Naive thymus-derived CD4-positive, alpha-beta T cell (primary cell): Measurements from ENCODE around the gene PHOSPHO1. TPM values are rescaled to one million over a fixed set of nuclear protein-coding genes. Genes with fewer than 3 reads are reported as not detected.
A peak's percentile ranks its signal among the peaks of the same experiment; 100 is the strongest.
"Not testable (repeated sequence)": the region's sequence is repeated elsewhere in the genome, so short reads cannot be mapped to it uniquely, and the experiment has no call there.

Source experiments
- ATAC-seq: fragments of 150-1000 bp; cut with Tn5 transposase; 2 replicates; pipeline ENCODE4 v1.10.0; 2021; ENCODE audit warnings: mild to moderate bottlenecking, moderate library complexity
- CTCF ChIA-PET: fragments of 350-600 bp; sonication (Branson Sonifier 250); formaldehyde crosslinking; loops from one replicate; lab custom pipeline; 2021; ENCODE audit warnings: antibody characterized with exemption; lab: Charles Lee
- POLR2A ChIA-PET: fragments of 350-600 bp; sonication (Branson Sonifier 250); formaldehyde crosslinking; loops from one replicate; lab custom pipeline; 2021; ENCODE audit warnings: antibody characterized with exemption, inconsistent platforms; lab: Charles Lee
- DNase-seq, 9 donors: peaks; one replicate each; pipeline versions ENCODE4 v3.0.0 to v3.0.0-alpha.2; 2020 to 2022; ENCODE audit warnings: mixed read lengths in 1 of 9
- H3K27ac ChIP-seq: one replicate; pipeline ENCODE4 v1.7.0; 2013; ENCODE audit warnings: mild to moderate bottlenecking, low read depth, low read length, moderate library complexity
- H3K27me3 ChIP-seq, 2 donors: one replicate each; pipeline ENCODE4 v1.7.0; 2013; ENCODE audit warnings: low read length in 2 of 2, mild to moderate bottlenecking in 2 of 2, moderate library complexity in 2 of 2; ENCODE audit not compliant: control insufficient read depth in 2 of 2, insufficient read depth in 2 of 2
- H3K36me3 ChIP-seq, 3 experiments: 1 replicate in 2 of 3; 2 replicates in 1 of 3; pipeline ENCODE4 v1.7.0; 2013; ENCODE audit warnings: low read length in 3 of 3, mild to moderate bottlenecking in 3 of 3, moderate library complexity in 1 of 3; ENCODE audit not compliant: insufficient read depth in 3 of 3, control insufficient read depth in 2 of 3
- H3K4me1 ChIP-seq, 2 donors: one replicate each; pipeline ENCODE4 v1.7.0; 2013; ENCODE audit warnings: low read length in 2 of 2, mild to moderate bottlenecking in 2 of 2, moderate library complexity in 1 of 2; ENCODE audit not compliant: control insufficient read depth in 2 of 2, insufficient read depth in 2 of 2
- H3K4me3 ChIP-seq: 2 replicates; pipeline ENCODE4 v1.7.0; 2013; ENCODE audit warnings: mild to moderate bottlenecking, low read length
- H3K9me3 ChIP-seq, 3 experiments: 1 replicate in 2 of 3; 2 replicates in 1 of 3; pipeline ENCODE4 v1.7.0; 2013; ENCODE audit warnings: low read length in 3 of 3; ENCODE audit not compliant: control insufficient read depth in 2 of 3
- H3K27ac Mint-ChIP-seq, 9 donors: one replicate each; pipeline ENCODE4 v1.8.0; 2020 to 2022; ENCODE audit warnings: mixed read lengths in 9 of 9, mild to moderate bottlenecking in 8 of 9, moderate library complexity in 5 of 9, inconsistent platforms in 2 of 9
- H3K27me3 Mint-ChIP-seq, 5 donors: one replicate each; pipeline ENCODE4 v1.8.0; 2021 to 2022; ENCODE audit warnings: mixed read lengths in 5 of 5, mild to moderate bottlenecking in 1 of 5
- H3K36me3 Mint-ChIP-seq, 5 donors: one replicate each; pipeline ENCODE4 v1.8.0; 2020 to 2022; ENCODE audit warnings: mixed read lengths in 5 of 5, mild to moderate bottlenecking in 3 of 5, inconsistent platforms in 1 of 5
- H3K4me1 Mint-ChIP-seq, 7 donors: one replicate each; pipeline ENCODE4 v1.8.0; 2020 to 2022; ENCODE audit warnings: mixed read lengths in 7 of 7, mild to moderate bottlenecking in 3 of 7, inconsistent platforms in 1 of 7
- H3K4me3 Mint-ChIP-seq, 10 donors: one replicate each; pipeline ENCODE4 v1.8.0; 2020 to 2022; ENCODE audit warnings: mild to moderate bottlenecking in 10 of 10, mixed read lengths in 10 of 10, moderate library complexity in 6 of 10, inconsistent platforms in 2 of 10
- H3K9me3 Mint-ChIP-seq, 11 donors: one replicate each; pipeline ENCODE4 v1.8.0; 2020 to 2022; ENCODE audit warnings: mixed read lengths in 11 of 11, mild to moderate bottlenecking in 4 of 11, inconsistent platforms in 1 of 11, moderate library complexity in 1 of 11
- intact Hi-C, 2 donors: fragments of 100-400 bp; cut with micrococcal nuclease; formaldehyde crosslinking; loops; one replicate each; pipeline ENCODE4 v1.15.1; 2023
- polyA plus RNA-seq, 2 donors: library from polyadenylated mRNA; unstranded; fragments of 300-500 nt; fragmentation: Illumina TruSeq; gene quantifications; one replicate each; pipeline ENCODE4 v1.2.3, GENCODE V29; 2021
- total RNA-seq, 6 experiments: library from RNA in 5 of 6; stranded (reverse) in 5 of 6; gene quantifications; 1 replicate in 5 of 6; 2 replicates in 1 of 6; pipeline ENCODE4 v1.2.3 and lab custom pipeline; 2021 to 2026

The PHOSPHO1 gene
- total and polyA plus RNA-seq, 7 experiments from 2014 or later, result 0.17 to 0.99 (median 0.46) TPM; not detected in 4

DNA sequence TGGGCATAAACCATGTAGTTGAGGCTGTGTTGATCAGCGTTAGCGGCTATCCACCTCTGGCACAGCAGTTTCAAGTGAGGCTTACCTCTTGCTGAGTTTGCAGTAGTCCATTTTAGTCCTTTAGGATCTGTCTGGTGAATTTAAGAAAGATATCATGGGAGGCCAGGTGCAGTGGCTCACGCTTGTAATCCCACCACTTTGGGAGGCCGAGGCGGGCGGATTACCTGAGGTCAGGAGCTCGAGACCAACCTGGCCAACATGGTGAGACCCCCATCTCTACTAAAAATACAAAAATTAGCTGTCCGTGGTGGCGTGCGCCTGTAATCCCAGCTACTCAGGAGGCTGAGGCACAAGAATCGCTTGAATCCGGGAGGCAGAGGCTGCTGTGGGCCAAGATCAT, 45.4 kb upstream of the PHOSPHO1 start:
- H3K27me3 Mint-ChIP-seq, H3K9me3 Mint-ChIP-seq: not testable (repeated sequence)
- intact Hi-C loops, result loop anchor here in 1 of 2 donors (1.0 kb wide), 1 partner anchor 96 kb away; no protein-coding TSS in a partner anchor

DNA sequence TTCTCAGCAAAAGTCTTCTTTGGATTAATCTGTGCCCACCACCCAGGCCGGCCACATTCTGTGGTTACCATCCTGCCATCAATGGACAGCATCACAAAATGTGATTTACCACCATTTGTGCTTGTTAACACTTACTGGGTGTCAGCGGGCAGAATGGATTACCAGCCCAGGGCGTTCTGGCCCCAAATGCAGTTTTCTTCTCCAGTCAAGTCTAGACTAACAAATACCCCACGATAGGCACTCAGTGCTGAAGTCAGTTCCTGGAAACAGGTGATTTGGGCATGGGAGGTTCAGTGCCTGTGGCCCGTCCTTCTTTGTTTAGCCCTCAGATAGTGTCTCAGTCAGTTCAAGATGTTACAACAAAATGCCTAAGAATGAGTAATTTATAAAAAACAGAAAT, 38.8 kb upstream of the PHOSPHO1 start:
- ATAC-seq, result no peak
- POLR2A ChIA-PET, result no interaction called here
- no peak overlapping the region for H3K4me3 Mint-ChIP-seq

More for the DNA sequence above, 45.4 kb upstream of the PHOSPHO1 start:
- H3K4me3 Mint-ChIP-seq, H3K9me3 ChIP-seq, H3K36me3 Mint-ChIP-seq, DNase-seq, H3K27ac Mint-ChIP-seq, H3K4me1 Mint-ChIP-seq, H3K27ac ChIP-seq, H3K4me3 ChIP-seq, H3K36me3 ChIP-seq, H3K4me1 ChIP-seq, POLR2A ChIA-PET, ATAC-seq, H3K27me3 ChIP-seq: not testable (repeated sequence)
- CTCF ChIA-PET, result interaction anchor here (0.7 kb wide), 1 partner anchor 563 kb away, joined by 4 read pairs; no protein-coding TSS in a partner anchor

DNA sequence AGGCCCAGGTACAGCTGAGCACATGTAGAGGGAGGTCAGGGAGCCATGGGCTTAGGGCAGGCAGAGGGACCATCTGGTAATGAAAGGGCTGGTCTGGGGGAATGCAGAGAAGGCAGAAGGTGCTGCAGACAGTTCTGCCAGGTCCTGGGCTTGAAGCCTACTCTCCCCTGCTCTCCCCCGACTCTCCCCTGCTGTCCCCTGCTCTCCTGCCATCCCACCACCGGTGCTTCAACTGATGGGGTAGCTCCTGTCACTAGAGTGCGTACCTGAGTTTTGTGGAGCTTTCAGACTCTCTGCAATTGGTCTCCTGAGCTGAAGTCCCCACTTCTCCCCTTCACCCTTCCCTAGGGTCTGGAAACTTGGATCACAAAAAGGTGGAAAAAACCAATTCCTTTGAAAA, 37.3 kb upstream of the PHOSPHO1 start:
- no peaks in the 10 kb centered on the region for H3K4me1 Mint-ChIP-seq
- no peaks in the 10 kb centered on the region for H3K36me3 Mint-ChIP-seq
- Histone ChIP-seq H3K27me3 (no peaks in the 10 kb centered on the region), H3K4me1 (no peaks in the 10 kb centered on the region), H3K36me3 (no peaks in the 10 kb centered on the region), H3K27ac (no peak overlapping the region), H3K4me3 (no peak overlapping the region), H3K9me3 (no peaks in the 10 kb centered on the region)
- intact Hi-C loops, result no loop called here
- no peak overlapping the region for H3K4me3 Mint-ChIP-seq
- H3K9me3 Mint-ChIP-seq, result no peaks in the 10 kb centered on the region
- peaks cover 0 to 7% (median 0%) of the 10 kb centered on the region in 5 donors for H3K27me3 Mint-ChIP-seq
- no peak overlapping the region for H3K27ac Mint-ChIP-seq
- no peak for DNase-seq
- ChIA-PET POLR2A (no interaction called here), CTCF (no interaction called here)
- no peak for ATAC-seq

More for the DNA sequence above, 38.8 kb upstream of the PHOSPHO1 start:
- no peaks in the 10 kb centered on the region for H3K27me3 Mint-ChIP-seq
- H3K9me3 Mint-ChIP-seq, result no peaks in the 10 kb centered on the region
- CTCF ChIA-PET, result no interaction called here
- DNase-seq, result no peak
- no peaks in the 10 kb centered on the region for H3K4me1 ChIP-seq
- no peak overlapping the region for H3K27ac Mint-ChIP-seq
- H3K4me3 ChIP-seq, result no peak overlapping the region
- no peaks in the 10 kb centered on the region for H3K36me3 Mint-ChIP-seq
- no peak overlapping the region for H3K27ac ChIP-seq
- H3K9me3 ChIP-seq, result no peaks in the 10 kb centered on the region
- H3K4me1 Mint-ChIP-seq, result no peaks in the 10 kb centered on the region
- H3K27me3 ChIP-seq, result no peaks in the 10 kb centered on the region
- no peaks in the 10 kb centered on the region for H3K36me3 ChIP-seq
- intact Hi-C loops, result no loop called here

DNA sequence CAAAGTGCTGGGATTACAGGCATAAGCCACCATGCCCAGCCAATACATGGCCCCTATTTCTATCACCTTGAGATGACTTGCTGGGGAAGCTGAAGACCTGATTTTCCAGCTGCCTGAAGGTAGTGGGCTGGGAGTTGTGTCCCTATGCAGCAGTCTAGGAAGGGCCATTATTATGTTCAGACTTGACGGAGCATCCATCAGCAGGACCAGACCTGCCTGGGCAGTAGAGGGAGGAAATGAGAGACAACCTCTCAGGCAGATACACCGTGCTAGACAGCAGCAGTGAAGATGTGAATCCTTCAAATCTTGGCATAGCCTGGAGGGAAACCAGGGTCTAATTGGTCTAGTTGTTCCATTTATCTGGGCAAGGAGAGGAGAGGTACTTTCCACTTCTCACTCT, 35.6 kb upstream of the PHOSPHO1 start:
- no peak for ATAC-seq
- H3K4me1 Mint-ChIP-seq, result peaks cover 0 to 2% (median 1%) of the 10 kb centered on the region in 7 donors
- H3K4me3 Mint-ChIP-seq, result no peak overlapping the region
- Histone ChIP-seq H3K4me3 (no peak overlapping the region), H3K27me3 (no peaks in the 10 kb centered on the region), H3K9me3 (no peaks in the 10 kb centered on the region), H3K27ac (no peak overlapping the region), H3K36me3 (no peaks in the 10 kb centered on the region), H3K4me1 (no peaks in the 10 kb centered on the region)
- intact Hi-C loops, result no loop called here
- POLR2A ChIA-PET, result no interaction called here
- DNase-seq, result no peak
- no peaks in the 10 kb centered on the region for H3K36me3 Mint-ChIP-seq
- CTCF ChIA-PET, result no interaction called here
- no peak overlapping the region for H3K27ac Mint-ChIP-seq
- H3K27me3 Mint-ChIP-seq, result peaks cover 0 to 10% (median 2%) of the 10 kb centered on the region in 5 donors
- no peaks in the 10 kb centered on the region for H3K9me3 Mint-ChIP-seq

DNA sequence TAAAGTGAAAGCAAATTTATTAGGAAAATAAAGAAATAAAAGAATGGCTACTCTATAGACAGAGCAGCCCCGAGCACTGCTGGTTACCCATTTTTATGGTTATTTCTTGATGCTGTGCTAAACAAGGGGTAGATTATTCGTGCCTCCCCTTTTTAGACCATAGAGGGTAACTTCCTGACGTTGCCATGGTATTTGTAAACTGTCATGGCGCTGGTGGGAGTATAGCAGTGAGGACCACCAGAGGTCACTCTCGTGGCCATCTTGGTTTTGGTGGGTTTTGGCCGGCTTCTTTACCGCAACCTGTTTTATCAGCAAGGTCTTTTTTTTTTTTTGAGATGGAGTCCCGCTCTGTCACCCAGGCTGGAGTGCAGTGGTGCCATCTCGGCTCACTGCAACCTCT, 31.0 kb upstream of the PHOSPHO1 start:
- H3K27me3 ChIP-seq, H3K9me3 ChIP-seq, H3K36me3 ChIP-seq, H3K4me3 ChIP-seq, POLR2A ChIA-PET, H3K36me3 Mint-ChIP-seq, H3K4me1 ChIP-seq, H3K27ac Mint-ChIP-seq, DNase-seq, CTCF ChIA-PET, ATAC-seq, H3K27ac ChIP-seq, H3K9me3 Mint-ChIP-seq: not testable (repeated sequence)
- intact Hi-C loops, result loop anchor here in 1 of 2 donors (2.0 kb wide), 1 partner anchor 35 kb away; no protein-coding TSS in a partner anchor
- Mint-ChIP-seq H3K27me3 (peaks cover 0 to 22% (median 8%) of the 10 kb centered on the region in 5 donors), H3K4me3 (peak overlapping the region in 8 of 10 donors; percentile 12 to 83 (median 79)), H3K4me1 (peaks cover 0 to 10% (median 8%) of the 10 kb centered on the region in 7 donors)

DNA sequence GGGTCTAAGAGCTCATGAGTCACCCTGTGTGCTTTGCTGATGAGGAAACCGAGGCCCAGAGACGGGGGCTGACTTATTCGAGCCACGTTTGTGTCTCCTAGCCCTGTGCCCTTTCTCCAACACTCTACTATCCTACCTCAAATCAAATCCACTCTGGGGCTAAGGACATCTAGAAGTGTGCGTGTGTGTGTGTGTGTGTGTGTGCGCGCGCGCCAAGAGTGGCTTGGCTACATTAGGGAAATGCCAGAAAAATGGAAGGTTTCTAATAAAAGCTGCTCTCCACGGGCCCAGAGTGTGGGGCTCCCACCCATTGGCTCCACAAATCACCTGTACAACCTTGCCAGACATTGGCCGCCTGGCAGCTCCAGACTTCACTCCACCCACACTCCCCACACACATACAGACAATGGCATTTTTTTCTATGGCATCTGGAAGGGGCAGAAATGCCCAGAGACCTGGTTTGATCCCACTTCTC, 30.3 kb upstream of the PHOSPHO1 start:
- ATAC-seq, result no peak
- peak overlapping the region in 4 of 9 donors; percentile 25 to 68 (median 44) for H3K27ac Mint-ChIP-seq

More for the DNA sequence above, 30.3 kb upstream of the PHOSPHO1 start:
- H3K27me3 Mint-ChIP-seq, result peaks cover 0 to 22% (median 8%) of the 10 kb centered on the region in 5 donors
- Histone ChIP-seq H3K27me3 (no peaks in the 10 kb centered on the region), H3K4me1 (peaks cover 5 to 6% of the 10 kb centered on the region in 2 donors), H3K27ac (no peak overlapping the region), H3K4me3 (peak overlapping the region; percentile 55), H3K9me3 (no peaks in the 10 kb centered on the region), H3K36me3 (no peaks in the 10 kb centered on the region)
- intact Hi-C loops, result loop anchor here in 1 of 2 donors (2.0 kb wide), 1 partner anchor 34 kb away; no protein-coding TSS in a partner anchor
- ChIA-PET CTCF (no interaction called here), POLR2A (no interaction called here)
- H3K36me3 Mint-ChIP-seq, result no peaks in the 10 kb centered on the region
- H3K9me3 Mint-ChIP-seq, result no peaks in the 10 kb centered on the region
- peaks cover 0 to 10% (median 8%) of the 10 kb centered on the region in 7 donors for H3K4me1 Mint-ChIP-seq
- peak overlapping the region; percentile 62 to 83 (median 80) for H3K4me3 Mint-ChIP-seq
- DNase-seq, result peak in 1 of 9 donors; percentile 13
